Adrenal gland (tissue), 12 donors: ENCODE measurements around the gene RPL6. TPM values are rescaled to one million over a fixed set of nuclear protein-coding genes. Genes with fewer than 3 reads are reported as not detected.

Experiments
- DNase-seq, 7 donors: peaks; one replicate each; pipeline ENCODE4 v3.0.0-alpha.2; 2019 to 2020
- H3K27ac ChIP-seq, 5 donors: fragments of 200-600 bp; sonication (generic) in 4 of 5; 1 replicate in 3 of 5; 2 replicates in 2 of 5; pipeline versions ENCODE4 v1.5.1 to v1.8.0; 2016 to 2020; ENCODE audit warnings: mild to moderate bottlenecking in 1 of 5
- H3K27me3 ChIP-seq: fragments of 200-600 bp; 2 replicates; pipeline ENCODE4 v1.8.0; 2021
- H3K36me3 ChIP-seq, 2 donors: fragments of 200-600 bp; replicated peaks in 1 of 2; 1 replicate in 1 of 2; 2 replicates in 1 of 2; pipeline versions ENCODE4 v1.5.1 to v1.8.0; 2018 to 2022
- H3K4me1 ChIP-seq, 2 donors: fragments of 200-600 bp; replicated peaks in 1 of 2; 1 replicate in 1 of 2; 2 replicates in 1 of 2; pipeline versions ENCODE4 v1.5.1 to v1.8.0; 2018 to 2021
- H3K4me3 ChIP-seq, 4 donors: fragments of 200-600 bp; sonication (generic) in 3 of 4; one replicate each; pipeline ENCODE4 v1.5.1; 2016 to 2018
- H3K9me3 ChIP-seq, 3 donors: fragments of 200-600 bp; sonication (generic) in 1 of 3; replicated peaks in 1 of 3; 1 replicate in 2 of 3; 2 replicates in 1 of 3; pipeline versions ENCODE4 v1.5.1 to v1.8.0; 2016 to 2021
- CTCF ChIP-seq, 6 experiments: fragments of 450-650 bp in 4 of 6; fragments of 200-600 bp in 2 of 6; sonication (generic) in 1 of 6; IDR thresholded peaks; 1 replicate in 5 of 6; 2 replicates in 1 of 6; pipeline versions ENCODE4 v1.5.1 to v1.8.0; 2016 to 2021; ENCODE audit warnings: antibody characterized with exemption in 6 of 6, mild to moderate bottlenecking in 2 of 6, moderate library complexity in 1 of 6
- POLR2A ChIP-seq, 2 donors: fragments of 450-650 bp; IDR thresholded peaks; one replicate each; pipeline ENCODE4 v1.6.1; 2017; ENCODE audit warnings: antibody characterized with exemption in 2 of 2, mild to moderate bottlenecking in 2 of 2, moderate library complexity in 1 of 2
- WGBS, 4 donors: extraction: QIAGEN DNeasy Blood & Tissue Kit in 2 of 4; methylation state at CpG; one replicate each; pipeline versions ENCODE4 v1.1.5 to v1.1.7; 2013 to 2017; 5-methylcytosine and 5-hydroxymethylcytosine counted together
- intact Hi-C, 2 donors: fragments of 100-400 bp; cut with DNase I; formaldehyde crosslinking; loops; one replicate each; pipeline versions ENCODE4 v1.14.1 to v1.15.0; 2022 to 2023
- polyA plus RNA-seq, 3 donors: library from polyadenylated mRNA; stranded (reverse); fragments of 200-250 nt in 2 of 3; fragments of 350-450 nt in 1 of 3; fragmentation: Illumina TruSeq in 1 of 3; extraction: RNeasy Lipid Tissue Mini Kit (QIAGEN cat#74804) in 1 of 3; gene quantifications; one replicate each; pipeline ENCODE4 v1.2.3, GENCODE V29; 2013 to 2014
- total RNA-seq, 9 donors: library from RNA; depleted of rRNA in 4 of 9; stranded (reverse); fragments of >200 nt in 4 of 9; fragments of 120-200 nt in 1 of 9; fragmentation: NEBNext Ultra II Directional in 1 of 9; extraction: Animal tissue kit (Norgen Biotek cat#: 25700) in 1 of 9; gene quantifications; one replicate each; pipeline versions ENCODE4 v1.1.0 to v1.2.4, GENCODE V29; 2013 to 2023
- donor health status: healthy with polysubstance abuse.
- donor health status: Bipolar disorder and iron deficiency.
- donor health status: DM: yes; HTN: yes; CAD: no.
- donor health status: DM: no; HTN: no; CAD: no.
- donor health status: DM: no; HTN: no; CAD: no.
- donor health status: DM: yes; HTN: yes; CAD: no.

The RPL6 gene
- total and polyA plus RNA-seq, 12 donors, result 976 to 2,265 (median 1,369) TPM

- Histone ChIP-seq H3K36me3 (no peaks in the 10 kb centered on the region), H3K4me3 (no peak overlapping the region), H3K27ac (no peak overlapping the region), H3K27me3 (no peaks in the 10 kb centered on the region), H3K4me1 (peaks cover 0 to 18% of the 10 kb centered on the region in 2 donors), H3K9me3 (no peaks in the 10 kb centered on the region)
- DNase-seq, result no peak
- 93 to 98% (median 96%) methylated on average over 2 of the region's 2 CpGs for WGBS, 4 donors
- TF ChIP-seq POLR2A (IDR thresholded peaks at IDR 0.05) (no peak), CTCF (IDR thresholded peaks at IDR 0.05) (no peak)
- intact Hi-C loops, result no loop called here
Observed at GRCh38 chr12:112433551-112433950, 24.1 kb upstream of the RPL6 start.

- no peak for TF ChIP-seq POLR2A (IDR thresholded peaks at IDR 0.05)
- TF ChIP-seq CTCF (IDR thresholded peaks at IDR 0.05), result no peak
- H3K36me3 ChIP-seq, result no peaks in the 10 kb centered on the region
- no peaks in the 10 kb centered on the region for H3K27me3 ChIP-seq
- no peak overlapping the region for H3K27ac ChIP-seq
- no peaks in the 10 kb centered on the region for H3K9me3 ChIP-seq
- intact Hi-C loops, result no loop called here
- peaks cover 0 to 18% of the 10 kb centered on the region in 2 donors for H3K4me1 ChIP-seq
- DNase-seq, result no peak
- H3K4me3 ChIP-seq, result no peak overlapping the region
- WGBS, 4 donors, result 86 to 94% (median 92%) methylated on average over 3 of the region's 3 CpGs
Observed at GRCh38 chr12:112431965-112432364, 22.6 kb upstream of the RPL6 start.

- no peak overlapping the region for H3K27ac ChIP-seq
- intact Hi-C loops, result no loop called here
- no peaks in the 10 kb centered on the region for H3K27me3 ChIP-seq
- 71 to 78% (median 75%) methylated on average over 5 of the region's 5 CpGs for WGBS, 4 donors
- H3K36me3 ChIP-seq, result no peaks in the 10 kb centered on the region
- DNase-seq, result no peak
- peaks cover 0 to 10% of the 10 kb centered on the region in 2 donors for H3K4me1 ChIP-seq
- no peak for TF ChIP-seq CTCF (IDR thresholded peaks at IDR 0.05)
- H3K4me3 ChIP-seq, result no peak overlapping the region
- no peaks in the 10 kb centered on the region for H3K9me3 ChIP-seq
Observed at GRCh38 chr12:112430929-112431328, 21.5 kb upstream of the RPL6 start.

GRCh38 chr12:112427760-112428159 is 18.4 kb upstream of the RPL6 start:
- no peak for DNase-seq
- no peaks in the 10 kb centered on the region for H3K27me3 ChIP-seq
- TF ChIP-seq POLR2A (IDR thresholded peaks at IDR 0.05), result no peak
- TF ChIP-seq CTCF (IDR thresholded peaks at IDR 0.05), result no peak
- no peak overlapping the region for H3K27ac ChIP-seq
- no peaks in the 10 kb centered on the region for H3K9me3 ChIP-seq
- H3K36me3 ChIP-seq, result no peaks in the 10 kb centered on the region
- peaks cover 0 to 6% of the 10 kb centered on the region in 2 donors for H3K4me1 ChIP-seq
- H3K4me3 ChIP-seq, result no peak overlapping the region
- WGBS, 4 donors, result 89 to 97% (median 96%) methylated on average over 2 of the region's 2 CpGs
- intact Hi-C loops, result no loop called here
